Caco-2 (cell line): Measurements from ENCODE around the gene ZBTB47. TPM values are rescaled to one million over a fixed set of nuclear protein-coding genes. Genes with fewer than 3 reads are reported as not detected.

ENCODE experiments used
- BruUV-seq: library from RNA; stranded (reverse); fragments of 400-500 nt; replicated peaks from 2 replicates; lab custom pipeline; 2021; lab: Mats Ljungman, UMichigan
- CTCF ChIA-PET: fragments of 300-600 bp; sonication (Branson Sonifier 250); formaldehyde crosslinking; loops from one replicate; lab custom pipeline; 2022; ENCODE audit warnings: antibody characterized with exemption; lab: Charles Lee
- POLR2A ChIA-PET: fragments of 300-600 bp; sonication (Branson Sonifier 250); formaldehyde crosslinking; loops from one replicate; lab custom pipeline; 2022; ENCODE audit warnings: antibody characterized with exemption; lab: Charles Lee
- DNase-seq, 2 experiments: peaks; one replicate each; pipeline versions ENCODE4 v3.0.0 to v3.0.0-alpha.2; 2020 to 2022
- H3K27me3 ChIP-seq: replicated peaks from 2 replicates; pipeline ENCODE4 v1.6.0; 2011; ENCODE audit warnings: low read length; ENCODE audit not compliant: control insufficient read depth, insufficient read depth
- H3K36me3 ChIP-seq: 2 replicates; pipeline ENCODE4 v1.5.1; 2011; ENCODE audit warnings: low read length; ENCODE audit not compliant: control insufficient read depth, insufficient read depth
- H3K4me1 ChIP-seq: fragments of 250-450 bp; sonication (Bioruptor Pico); 2 replicates; pipeline ENCODE4 v1.5.1; 2020; ENCODE audit warnings: mild to moderate bottlenecking
- H3K4me3 ChIP-seq: 2 replicates; pipeline ENCODE4 v1.5.1; 2011; ENCODE audit warnings: low read depth, mild to moderate bottlenecking, control low read depth, low read length
- H3K9me3 ChIP-seq: fragments of 250-450 bp; sonication (Bioruptor Pico); 2 replicates; pipeline ENCODE4 v1.5.1; 2020; ENCODE audit warnings: mild to moderate bottlenecking, moderate library complexity
- H3K27ac Mint-ChIP-seq: one replicate; pipeline ENCODE4 v1.8.0; 2022; ENCODE audit warnings: mixed read lengths; ENCODE audit not compliant: unreplicated experiment
- H3K27me3 Mint-ChIP-seq: one replicate; pipeline ENCODE4 v1.8.0; 2022; ENCODE audit warnings: mixed read lengths; ENCODE audit not compliant: insufficient read depth, unreplicated experiment
- H3K36me3 Mint-ChIP-seq: one replicate; pipeline ENCODE4 v1.8.0; 2022; ENCODE audit warnings: mild to moderate bottlenecking, mixed read lengths; ENCODE audit not compliant: insufficient read depth, unreplicated experiment
- H3K4me1 Mint-ChIP-seq: one replicate; pipeline ENCODE4 v1.8.0; 2022; ENCODE audit warnings: low read depth, mixed read lengths; ENCODE audit not compliant: unreplicated experiment
- H3K4me3 Mint-ChIP-seq: one replicate; pipeline ENCODE4 v1.8.0; 2022; ENCODE audit warnings: mild to moderate bottlenecking, moderate library complexity, mixed read lengths; ENCODE audit not compliant: unreplicated experiment
- H3K9me3 Mint-ChIP-seq: one replicate; pipeline ENCODE4 v1.8.0; 2022; ENCODE audit warnings: mixed read lengths; ENCODE audit not compliant: unreplicated experiment
- intact Hi-C: fragments of 100-400 bp; cut with micrococcal nuclease; formaldehyde crosslinking; loops from one replicate; pipeline ENCODE4 v1.10.0; 2022; ENCODE audit not compliant: unreplicated experiment
- total RNA-seq: library from RNA; stranded (reverse); gene quantifications from 2 replicates; pipeline ENCODE4 v1.2.3, GENCODE V29; 2022
- TF ChIP-seq, protein P1 (sequence below), 2 experiments: fragments of 200-600 bp in 1 of 2; IDR thresholded peaks; 1 replicate in 1 of 2; 2 replicates in 1 of 2; pipeline versions ENCODE4 v1.5.1 to v1.8.0; 2011 to 2022; ENCODE audit warnings: antibody characterized with exemption in 1 of 2, control low read depth in 1 of 2, inconsistent platforms in 1 of 2, low read depth in 1 of 2, low read length in 1 of 2, mild to moderate bottlenecking in 1 of 2, moderate library complexity in 1 of 2; ENCODE audit not compliant: insufficient read depth in 1 of 2, severe bottlenecking in 1 of 2, unreplicated experiment in 1 of 2

The ZBTB47 gene
- total RNA-seq, 1 experiment from 2014 or later, result 4.8 TPM

DNA sequence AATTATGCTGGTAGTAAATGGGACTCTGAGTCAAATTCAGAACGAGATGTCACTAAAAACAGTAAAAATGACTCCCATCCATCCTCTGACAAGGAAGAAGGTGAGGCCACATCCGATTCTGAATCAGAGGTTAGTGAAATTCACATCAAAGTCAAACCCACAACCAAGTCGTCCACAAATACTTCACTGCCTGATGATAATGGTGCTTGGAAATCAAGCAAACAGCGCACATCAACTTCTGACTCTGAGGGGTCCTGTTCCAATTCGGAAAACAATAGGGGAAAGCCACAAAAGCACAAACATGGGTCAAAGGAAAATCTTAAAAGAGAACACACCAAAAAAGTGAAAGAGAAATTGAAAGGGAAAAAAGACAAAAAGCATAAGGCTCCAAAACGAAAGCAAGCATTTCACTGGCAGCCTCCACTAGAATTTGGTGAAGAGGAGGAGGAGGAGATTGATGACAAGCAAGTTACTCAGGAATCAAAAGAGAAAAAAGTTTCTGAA is 15.1 kb upstream of the ZBTB47 start:
- ChIA-PET POLR2A (no interaction called here), CTCF (interaction anchor here (0.6 kb wide), 1 partner anchor 409 kb away, joined by 4 read pairs; no protein-coding TSS in a partner anchor)
- BruUV-seq, result no TSS peak
- no peaks in the 10 kb centered on the region for H3K4me1 Mint-ChIP-seq
- intact Hi-C loops, result no loop called here
- H3K9me3 Mint-ChIP-seq, result no peaks in the 10 kb centered on the region
- no peak overlapping the region for H3K27ac Mint-ChIP-seq
- H3K27me3 Mint-ChIP-seq, result no peaks in the 10 kb centered on the region
- peaks cover 6% of the 10 kb centered on the region for H3K36me3 ChIP-seq
- H3K27me3 ChIP-seq, result no peaks in the 10 kb centered on the region
- DNase-seq, result no peak
- H3K4me1 ChIP-seq, result no peaks in the 10 kb centered on the region
- no peak overlapping the region for H3K4me3 Mint-ChIP-seq
- no peak overlapping the region for H3K4me3 ChIP-seq
- TF ChIP-seq, protein P1, sequence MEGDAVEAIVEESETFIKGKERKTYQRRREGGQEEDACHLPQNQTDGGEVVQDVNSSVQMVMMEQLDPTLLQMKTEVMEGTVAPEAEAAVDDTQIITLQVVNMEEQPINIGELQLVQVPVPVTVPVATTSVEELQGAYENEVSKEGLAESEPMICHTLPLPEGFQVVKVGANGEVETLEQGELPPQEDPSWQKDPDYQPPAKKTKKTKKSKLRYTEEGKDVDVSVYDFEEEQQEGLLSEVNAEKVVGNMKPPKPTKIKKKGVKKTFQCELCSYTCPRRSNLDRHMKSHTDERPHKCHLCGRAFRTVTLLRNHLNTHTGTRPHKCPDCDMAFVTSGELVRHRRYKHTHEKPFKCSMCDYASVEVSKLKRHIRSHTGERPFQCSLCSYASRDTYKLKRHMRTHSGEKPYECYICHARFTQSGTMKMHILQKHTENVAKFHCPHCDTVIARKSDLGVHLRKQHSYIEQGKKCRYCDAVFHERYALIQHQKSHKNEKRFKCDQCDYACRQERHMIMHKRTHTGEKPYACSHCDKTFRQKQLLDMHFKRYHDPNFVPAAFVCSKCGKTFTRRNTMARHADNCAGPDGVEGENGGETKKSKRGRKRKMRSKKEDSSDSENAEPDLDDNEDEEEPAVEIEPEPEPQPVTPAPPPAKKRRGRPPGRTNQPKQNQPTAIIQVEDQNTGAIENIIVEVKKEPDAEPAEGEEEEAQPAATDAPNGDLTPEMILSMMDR (IDR thresholded peaks at IDR 0.05; ENCODE audit: insufficient read depth in 1 of 2, low read depth in 1 of 2, low read length in 1 of 2, severe bottlenecking in 1 of 2, unreplicated experiment in 1 of 2), result no peak
- peaks cover 21% of the 10 kb centered on the region for H3K36me3 Mint-ChIP-seq
- H3K9me3 ChIP-seq, result no peaks in the 10 kb centered on the region

DNA sequence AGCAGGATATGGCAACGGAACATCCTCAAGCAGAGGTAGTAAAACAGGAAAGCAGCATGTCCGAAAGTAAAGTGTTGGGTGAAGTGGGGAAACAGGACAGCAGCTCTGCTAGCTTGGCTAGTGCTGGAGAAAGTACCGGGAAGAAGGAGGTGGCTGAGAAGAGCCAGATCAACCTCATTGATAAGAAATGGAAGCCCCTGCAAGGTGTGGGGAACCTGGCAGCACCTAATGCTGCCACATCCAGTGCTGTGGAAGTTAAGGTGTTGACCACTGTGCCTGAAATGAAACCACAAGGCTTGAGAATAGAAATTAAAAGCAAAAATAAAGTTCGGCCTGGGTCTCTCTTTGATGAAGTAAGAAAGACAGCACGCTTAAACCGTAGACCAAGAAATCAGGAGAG is 14.3 kb upstream of the ZBTB47 start:
- POLR2A ChIA-PET, result no interaction called here
- Mint-ChIP-seq H3K27ac (no peak overlapping the region), H3K36me3 (peaks cover 13% of the 10 kb centered on the region), H3K27me3 (no peaks in the 10 kb centered on the region), H3K4me3 (no peak overlapping the region), H3K4me1 (no peaks in the 10 kb centered on the region), H3K9me3 (no peaks in the 10 kb centered on the region)
- no peak overlapping the region for H3K4me3 ChIP-seq
- no peaks in the 10 kb centered on the region for H3K9me3 ChIP-seq
- BruUV-seq, result no TSS peak
- no peak for DNase-seq
- intact Hi-C loops, result no loop called here
- CTCF ChIA-PET, result no interaction called here
- H3K4me1 ChIP-seq, result no peaks in the 10 kb centered on the region
- H3K36me3 ChIP-seq, result peaks cover 6% of the 10 kb centered on the region
- H3K27me3 ChIP-seq, result no peaks in the 10 kb centered on the region
- TF ChIP-seq, protein P1 (IDR thresholded peaks at IDR 0.05; ENCODE audit: insufficient read depth in 1 of 2, low read depth in 1 of 2, low read length in 1 of 2, severe bottlenecking in 1 of 2, unreplicated experiment in 1 of 2), result no peak

DNA sequence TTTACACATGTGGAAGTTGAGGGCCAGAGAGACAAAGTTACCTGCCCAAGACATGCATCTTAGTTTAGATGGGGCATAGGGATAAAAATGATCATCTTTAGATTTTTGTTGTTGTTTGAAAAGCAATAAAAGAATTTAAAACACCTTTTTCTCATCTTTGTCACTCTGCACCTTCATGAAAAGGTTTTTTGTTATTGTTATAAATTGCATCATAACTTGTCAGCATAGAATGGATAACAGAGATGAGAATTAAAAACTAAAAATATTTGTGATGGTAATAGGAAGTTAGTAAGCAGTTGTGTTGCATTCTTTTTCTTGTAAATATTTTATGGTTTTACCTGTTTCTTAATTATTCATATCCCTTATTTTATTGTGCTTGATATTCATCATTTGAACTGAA is 13.4 kb upstream of the ZBTB47 start:
- TF ChIP-seq, protein P1 (IDR thresholded peaks at IDR 0.05; ENCODE audit: insufficient read depth in 1 of 2, low read depth in 1 of 2, low read length in 1 of 2, severe bottlenecking in 1 of 2, unreplicated experiment in 1 of 2), result no peak
- intact Hi-C loops, result no loop called here
- H3K27me3 ChIP-seq, result no peaks in the 10 kb centered on the region
- Mint-ChIP-seq H3K9me3 (no peaks in the 10 kb centered on the region), H3K27me3 (no peaks in the 10 kb centered on the region), H3K4me1 (no peaks in the 10 kb centered on the region), H3K36me3 (peaks cover 21% of the 10 kb centered on the region), H3K27ac (no peak overlapping the region), H3K4me3 (no peak overlapping the region)
- H3K9me3 ChIP-seq, result no peaks in the 10 kb centered on the region
- H3K36me3 ChIP-seq, result peaks cover 6% of the 10 kb centered on the region
- BruUV-seq, result no TSS peak
- DNase-seq, result no peak
- no peaks in the 10 kb centered on the region for H3K4me1 ChIP-seq
- ChIA-PET CTCF (no interaction called here), POLR2A (no interaction called here)
- no peak overlapping the region for H3K4me3 ChIP-seq
